SW480 (cell line): ENCODE measurements around the gene TBC1D4.
"Not testable (repeated sequence)": the region's sequence is repeated elsewhere in the genome, so short reads cannot be mapped to it uniquely, and the experiment has no call there.

Source experiments
- DNase-seq: peaks from one replicate; pipeline ENCODE4 v3.0.0-alpha.2; 2016; ENCODE audit warnings: low spot score

The TBC1D4 gene

DNA sequence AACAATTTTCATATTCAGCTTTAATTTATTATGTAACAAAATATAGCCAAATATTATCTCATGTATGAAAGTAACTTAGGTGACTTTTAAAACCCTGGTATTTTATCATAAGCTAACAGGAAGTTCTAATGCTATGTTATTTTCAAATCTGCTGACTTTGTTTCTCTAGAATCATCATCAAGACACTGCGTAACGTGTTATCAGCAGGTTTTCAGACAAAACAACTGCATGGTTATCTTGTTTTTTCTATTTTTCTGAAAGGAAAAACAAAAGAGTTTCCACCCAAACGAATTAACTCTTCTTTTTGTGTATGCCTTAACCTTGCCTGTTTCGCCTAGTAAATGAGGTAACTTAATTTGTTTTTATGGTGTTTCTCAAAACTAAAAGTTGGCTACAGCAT is 156.3 kb downstream of the TBC1D4 start:
- no peak for DNase-seq

DNA sequence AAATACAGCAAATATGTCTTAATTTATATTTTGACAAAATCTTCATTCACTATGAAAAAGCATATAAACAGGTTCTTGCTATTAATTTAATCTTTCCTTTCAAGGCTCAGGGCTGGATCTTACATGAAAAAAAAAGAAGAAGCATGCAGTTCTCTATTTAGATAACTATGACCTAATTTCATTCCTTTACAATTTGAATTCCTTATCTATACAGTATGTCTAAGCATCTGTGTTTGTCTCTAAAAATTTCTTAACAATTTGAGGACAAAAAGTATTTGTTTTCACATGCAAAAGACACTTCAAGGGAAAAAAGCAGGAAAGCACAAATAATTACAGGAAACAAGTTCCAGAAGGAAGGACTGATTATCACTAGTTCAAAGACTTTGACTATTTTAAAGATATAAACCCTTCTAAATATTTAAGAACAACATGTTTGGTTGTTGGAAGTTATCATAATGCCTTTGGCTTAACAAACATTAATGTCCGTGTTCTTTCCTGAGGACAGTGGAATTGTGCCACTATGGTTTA is 157.5 kb downstream of the TBC1D4 start:
- DNase-seq, result no peak

DNA sequence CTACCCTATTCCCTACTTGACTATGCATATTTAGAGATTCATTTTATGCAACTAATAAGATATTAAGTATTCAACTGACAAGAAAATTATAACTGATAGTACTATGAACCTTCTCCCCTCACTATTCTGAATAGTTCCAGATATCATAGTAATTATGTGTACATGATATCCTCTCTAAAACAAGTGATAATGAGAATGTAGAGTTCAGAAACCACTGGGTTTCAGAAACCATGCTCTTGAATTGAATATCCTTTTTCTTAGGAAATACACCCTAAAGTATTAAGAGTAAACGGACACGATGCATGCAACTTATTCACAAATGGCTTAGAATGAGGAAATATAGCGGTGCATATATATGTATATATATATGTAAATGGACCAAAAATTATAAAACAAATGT is 160.9 kb downstream of the TBC1D4 start:
- DNase-seq, result no peak

DNA sequence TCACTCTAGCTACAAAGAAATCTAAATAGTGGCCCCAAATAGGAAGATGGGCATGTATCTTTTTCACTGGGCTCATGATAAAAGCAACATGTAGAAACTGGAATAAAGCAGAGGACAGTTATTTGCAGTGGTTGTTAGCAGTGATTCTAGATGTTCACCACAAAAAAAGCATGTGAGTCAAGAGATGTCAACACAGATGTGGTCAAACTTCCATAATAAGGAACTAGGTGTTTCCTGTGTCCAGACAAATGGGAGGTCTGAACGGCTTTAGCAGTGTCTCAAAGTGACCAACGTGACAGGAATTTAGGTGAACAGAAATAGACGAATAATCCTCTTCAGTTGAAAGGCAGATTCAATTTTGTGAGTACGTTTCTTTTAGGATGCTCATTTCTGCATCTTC is 162.7 kb downstream of the TBC1D4 start:
- DNase-seq, result no peak

DNA sequence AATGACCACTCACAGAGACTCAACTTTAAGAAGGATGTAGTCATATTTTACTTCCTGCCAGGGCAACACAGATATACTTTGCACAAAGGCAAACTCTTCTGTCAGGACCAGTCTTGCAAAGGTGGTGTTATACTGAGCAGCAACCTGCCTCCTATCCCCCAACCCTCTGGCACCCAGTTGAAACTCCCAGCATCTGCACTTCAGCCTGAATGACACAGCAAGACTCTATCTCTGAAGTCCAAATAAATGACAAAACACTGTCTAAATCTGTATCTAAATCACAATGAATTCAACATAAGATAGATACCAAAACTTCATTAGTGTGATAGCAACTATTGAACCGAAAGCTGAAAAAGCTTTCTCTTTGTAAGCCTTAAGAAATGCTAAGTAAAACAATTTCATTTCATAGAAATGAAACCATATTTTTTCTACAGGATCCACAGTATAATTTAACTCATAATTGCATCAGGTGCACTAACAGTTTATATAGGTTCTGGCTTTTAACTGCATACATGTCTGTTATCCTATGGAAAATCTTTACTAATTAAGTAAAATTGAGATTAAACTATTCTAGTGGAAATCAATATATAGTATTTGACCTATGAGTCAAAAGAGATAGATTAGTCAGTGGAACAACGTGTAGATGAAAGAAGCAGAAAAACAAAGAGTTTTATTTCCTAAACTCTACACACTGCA is 163.7 kb downstream of the TBC1D4 start:
- DNase-seq, result no peak

DNA sequence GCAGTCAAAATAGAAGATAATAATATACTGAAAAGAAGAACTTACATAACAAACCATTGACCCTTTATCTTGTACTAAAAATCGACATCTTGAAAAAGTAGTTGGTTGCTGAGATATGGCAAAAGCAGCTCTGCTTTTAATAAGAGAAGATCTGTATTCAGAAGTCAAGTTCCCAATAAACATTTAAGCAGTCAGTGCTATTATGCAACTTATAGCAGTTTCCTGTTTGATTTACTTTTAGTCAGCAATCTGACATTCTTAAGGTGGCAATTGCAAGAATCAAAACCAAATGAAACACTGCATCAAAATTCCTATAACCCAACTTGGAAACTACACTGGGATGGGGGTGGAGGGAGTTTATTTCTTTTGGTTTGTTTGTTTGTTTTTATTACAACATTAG is 165.5 kb downstream of the TBC1D4 start:
- no peak for DNase-seq

DNA sequence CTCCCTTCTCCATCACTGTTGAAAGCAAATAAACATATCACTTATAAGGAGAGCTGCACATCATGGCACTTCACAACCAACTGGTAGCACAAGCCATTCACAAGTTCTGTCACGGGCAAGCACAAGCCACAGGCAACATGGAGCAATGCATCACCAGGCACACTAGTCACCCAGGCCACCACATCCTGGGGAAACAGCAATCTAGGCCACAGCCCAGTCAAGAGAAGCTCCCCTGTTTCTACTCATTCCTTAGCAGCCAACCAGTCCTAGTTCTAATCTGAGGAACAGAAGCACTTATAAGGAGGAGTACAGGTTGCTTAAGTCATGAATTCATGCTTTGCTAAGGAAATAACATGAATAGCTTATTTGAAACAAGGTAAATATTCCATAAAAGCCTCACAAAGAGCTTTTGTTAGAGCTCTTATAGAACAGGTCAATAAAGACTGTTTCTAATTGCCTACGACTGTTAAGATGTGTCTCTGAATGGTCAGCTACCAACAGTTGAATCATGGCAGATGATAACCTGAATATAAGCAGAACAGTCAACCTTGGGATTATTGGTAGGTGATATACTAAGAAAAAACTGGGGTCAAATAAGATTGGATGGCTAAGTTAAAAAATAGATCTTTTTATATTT is 169.0 kb downstream of the TBC1D4 start:
- DNase-seq, result no peak

DNA sequence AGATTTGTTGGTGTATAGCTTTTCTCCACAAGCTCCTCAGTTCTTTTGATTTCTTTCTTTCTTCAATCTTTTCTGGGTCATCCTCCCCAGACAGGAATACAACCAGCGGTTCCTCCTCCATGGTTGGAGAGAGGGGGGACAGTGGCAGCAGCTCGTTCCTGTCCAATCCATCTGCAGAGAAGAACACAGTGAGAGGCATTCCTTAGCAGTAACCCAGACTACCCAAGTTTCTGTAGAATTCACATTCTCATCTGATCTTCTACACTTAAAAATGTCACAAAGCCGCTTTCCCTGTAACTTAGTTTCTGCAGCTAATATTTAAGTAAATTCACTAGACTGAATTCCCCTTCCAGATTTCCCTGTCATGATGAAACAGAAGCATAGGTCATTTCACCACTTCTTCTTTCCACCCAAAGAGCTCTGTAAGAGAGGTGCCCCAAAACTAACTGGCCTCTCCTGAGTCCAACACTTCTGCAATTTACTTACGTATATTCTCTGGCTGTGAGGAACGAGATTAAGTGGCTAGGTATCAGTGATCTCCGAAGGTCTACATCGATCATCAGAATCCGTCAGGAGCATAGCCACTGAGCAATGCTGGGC is 171.9 kb downstream of the TBC1D4 start:
- no peak for DNase-seq

DNA sequence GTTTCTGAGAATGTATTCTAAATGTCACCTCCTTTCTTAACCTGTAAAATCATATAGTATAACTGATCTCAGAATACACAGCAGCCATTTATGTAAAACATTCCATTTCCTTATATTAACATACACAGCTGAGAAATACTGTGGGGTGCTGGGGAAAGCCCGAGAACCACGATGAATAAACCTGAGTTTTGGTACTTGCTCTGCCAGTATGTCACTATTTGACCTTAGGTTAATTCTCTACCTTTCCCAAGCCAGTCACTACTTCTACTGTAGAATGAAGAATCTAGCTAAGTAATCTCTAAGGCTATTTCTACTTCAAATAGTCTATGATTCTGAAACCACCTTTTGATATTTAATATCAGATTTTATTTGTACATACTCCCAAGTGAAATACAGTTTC is 173.7 kb downstream of the TBC1D4 start:
- DNase-seq, result no peak

DNA sequence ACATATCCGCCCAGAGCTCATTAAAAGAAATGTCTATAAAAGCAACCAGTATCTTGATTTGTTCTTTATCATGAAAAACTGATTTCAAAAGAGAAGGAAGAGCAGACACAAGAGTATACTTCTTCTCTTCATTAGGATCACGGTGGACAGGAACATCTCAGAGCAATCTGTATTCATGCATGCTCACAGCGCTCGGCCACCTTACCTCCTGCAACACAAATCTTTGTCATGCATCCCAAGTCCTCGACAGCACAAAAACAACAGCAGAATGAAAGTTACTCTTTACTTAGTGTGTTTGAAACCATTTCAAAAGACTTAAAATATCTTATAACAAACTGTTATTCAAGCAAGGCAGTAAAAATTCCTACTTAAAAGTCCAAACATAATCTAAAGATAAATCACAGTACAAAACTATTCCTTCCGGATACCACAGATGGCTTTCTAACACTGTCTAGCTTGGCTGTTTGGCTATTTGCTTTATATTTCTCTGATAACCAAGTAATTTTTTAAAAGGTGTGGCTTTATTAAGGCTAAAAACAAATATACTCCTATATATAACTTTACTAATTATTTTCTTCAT is 174.5 kb downstream of the TBC1D4 start:
- no peak for DNase-seq

DNA sequence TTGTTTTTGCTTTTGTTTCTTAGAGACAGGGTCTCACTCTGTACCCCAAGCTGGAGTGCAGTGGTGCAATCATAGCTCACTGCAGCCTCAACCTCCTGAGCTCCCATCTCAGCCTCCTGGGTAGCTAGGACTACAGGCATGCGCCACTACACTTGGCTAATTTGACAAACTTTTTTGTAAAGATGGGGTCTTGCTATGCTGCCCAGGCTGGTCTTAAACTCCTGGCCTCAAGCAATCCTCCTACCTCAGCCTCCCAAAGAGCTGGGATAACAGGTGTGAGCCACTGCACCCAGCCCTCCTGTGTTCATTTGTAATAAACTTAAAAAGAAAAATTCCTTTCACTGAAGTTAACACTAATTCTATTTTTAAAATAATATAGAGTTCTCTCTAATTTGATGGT is 175.0 kb downstream of the TBC1D4 start:
- not testable (repeated sequence) for DNase-seq

DNA sequence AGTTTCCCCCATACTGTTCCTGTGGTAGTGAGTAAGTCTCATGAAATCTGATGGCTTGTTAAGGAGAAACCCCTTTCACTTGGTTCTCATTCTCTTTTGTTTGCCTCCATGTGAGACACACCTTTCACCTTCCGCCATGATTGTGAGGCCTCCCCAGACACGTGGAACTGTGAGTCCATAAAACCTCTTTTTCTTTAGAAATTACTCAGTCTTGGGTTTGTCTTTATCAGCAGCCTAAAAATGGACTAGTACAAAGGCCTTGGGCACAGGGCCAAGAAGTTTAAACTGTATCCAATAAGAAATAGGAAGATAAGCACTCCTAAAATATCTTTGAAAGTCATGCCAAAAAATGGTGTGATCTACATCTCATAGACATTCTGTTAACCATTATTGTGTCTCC is 176.9 kb downstream of the TBC1D4 start:
- no peak for DNase-seq

DNA sequence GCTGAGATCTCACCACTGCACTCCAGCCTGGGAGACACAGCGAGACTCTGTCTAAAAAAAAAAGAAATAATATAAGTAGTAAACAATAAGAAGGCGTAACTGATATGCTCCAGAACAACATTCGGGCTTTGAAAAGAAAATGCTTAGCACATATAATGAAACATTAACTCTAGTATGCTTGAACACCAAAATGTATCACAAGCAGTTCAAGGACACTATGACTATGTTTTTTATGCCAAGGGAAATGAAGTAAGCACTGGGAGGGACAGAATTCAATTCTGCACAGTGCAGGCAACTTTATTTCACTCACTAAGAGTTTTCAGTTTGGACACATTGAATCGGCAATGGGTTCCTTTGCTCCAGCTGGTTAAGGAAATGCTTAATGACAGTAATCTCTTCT is 178.7 kb downstream of the TBC1D4 start:
- DNase-seq, result no peak

DNA sequence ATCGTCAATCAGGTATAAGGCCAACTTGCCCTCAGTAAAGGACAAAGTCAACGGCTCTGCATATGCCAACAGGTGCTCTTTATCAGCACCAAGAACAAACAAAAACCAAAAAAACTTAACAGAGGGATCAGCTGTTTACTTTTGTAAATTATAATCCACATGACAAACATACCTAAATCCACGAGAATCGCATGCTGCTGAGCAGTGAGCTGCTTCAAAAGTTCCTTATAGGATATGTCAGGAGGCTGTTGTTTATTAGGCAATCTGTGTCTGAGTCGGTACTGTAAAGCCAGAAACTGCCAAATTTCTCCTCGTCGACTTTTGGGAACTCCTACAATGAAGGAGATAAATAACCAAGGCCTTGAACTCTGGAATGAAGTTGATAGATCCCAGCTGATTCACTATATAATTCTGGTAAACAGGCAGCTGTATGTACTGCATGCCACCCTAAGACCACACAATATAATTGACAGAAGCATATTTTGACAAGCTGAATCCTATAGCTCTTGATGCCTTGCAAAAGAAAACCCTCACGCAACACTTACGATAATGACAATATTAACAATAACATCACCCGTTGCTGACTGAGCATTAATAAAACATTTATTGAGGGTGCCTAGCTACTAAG is 179.8 kb downstream of the TBC1D4 start:
- no peak for DNase-seq

DNA sequence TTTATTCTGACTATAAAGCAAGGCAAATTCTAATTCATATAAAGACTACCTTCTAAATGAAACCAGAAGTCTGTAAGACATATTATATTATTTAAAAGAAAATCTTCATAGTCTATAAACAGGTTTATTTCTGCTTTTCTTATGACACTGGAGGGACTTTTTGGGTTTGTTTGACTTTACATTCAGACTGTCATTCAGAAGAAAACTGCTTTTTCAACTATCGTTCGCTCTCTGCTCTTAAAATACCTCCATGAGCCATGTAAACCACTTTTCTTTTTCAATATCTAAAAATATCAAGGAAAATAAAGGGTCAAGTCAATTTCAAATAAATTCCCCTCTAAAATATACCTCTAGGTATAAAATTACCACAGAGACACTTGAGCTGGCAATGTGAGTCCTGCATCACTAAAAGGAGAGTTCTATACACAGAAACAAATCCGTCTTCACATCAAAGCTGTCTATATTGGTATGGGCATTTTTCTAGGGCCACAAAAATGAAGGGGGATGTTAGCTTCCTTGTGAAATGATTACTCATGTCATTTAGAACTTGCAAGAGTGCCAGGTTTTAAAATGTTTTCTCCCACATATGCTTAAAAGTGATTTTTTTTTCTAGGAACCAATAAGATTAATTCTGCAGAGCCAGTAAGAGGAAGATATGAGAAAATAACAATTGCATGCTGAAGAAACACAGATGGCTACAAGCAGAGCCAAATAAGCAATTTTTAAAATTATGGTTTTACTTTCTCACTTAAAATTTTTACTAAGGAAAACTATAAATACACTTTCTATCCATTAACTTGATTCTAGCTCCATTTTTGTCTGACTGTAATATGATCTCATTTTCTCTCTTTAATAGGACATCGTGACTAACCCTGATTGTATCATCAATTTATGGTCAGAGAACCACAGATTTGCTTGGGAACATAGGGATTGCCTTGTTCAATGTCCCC is 181.8 kb downstream of the TBC1D4 start:
- DNase-seq, result no peak

DNA sequence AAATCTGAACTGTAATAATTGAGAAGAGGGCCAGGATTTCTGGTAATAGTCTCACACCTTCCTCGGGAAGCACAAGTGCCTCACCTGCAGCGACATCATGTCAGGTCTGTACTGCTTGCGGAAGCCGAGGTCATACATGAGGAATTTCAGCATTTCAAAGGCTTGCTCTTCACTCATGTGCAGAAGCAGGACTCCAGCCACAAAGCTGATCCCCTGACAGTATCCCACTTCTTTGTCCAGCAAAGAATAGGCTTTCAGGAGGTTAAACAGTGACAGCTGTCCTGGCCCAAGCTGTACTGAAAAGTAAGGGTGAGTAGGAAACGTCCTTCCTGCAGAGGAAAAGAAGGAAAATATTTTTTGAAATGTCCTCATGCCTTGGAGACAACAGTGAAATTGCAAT is 182.7 kb downstream of the TBC1D4 start:
- no peak for DNase-seq

DNA sequence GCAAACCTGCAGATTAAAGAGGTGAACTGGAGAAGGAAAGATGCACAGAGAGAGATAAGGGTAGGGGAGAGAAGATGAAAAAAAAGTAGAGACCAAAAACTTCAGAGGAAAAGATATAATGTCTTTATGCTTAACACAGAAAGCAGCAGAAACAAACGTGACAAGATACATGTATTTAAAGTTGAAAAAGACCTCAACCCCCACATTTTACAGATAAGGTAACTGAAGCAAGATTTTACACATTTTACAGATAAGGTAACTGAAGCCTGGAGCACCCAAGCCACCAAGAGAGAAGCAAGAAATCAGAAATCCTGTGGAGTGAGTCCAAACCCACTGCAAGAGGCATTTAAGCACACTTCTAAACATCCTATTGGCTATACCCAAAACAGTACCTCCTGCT is 185.3 kb downstream of the TBC1D4 start:
- DNase-seq, result no peak

DNA sequence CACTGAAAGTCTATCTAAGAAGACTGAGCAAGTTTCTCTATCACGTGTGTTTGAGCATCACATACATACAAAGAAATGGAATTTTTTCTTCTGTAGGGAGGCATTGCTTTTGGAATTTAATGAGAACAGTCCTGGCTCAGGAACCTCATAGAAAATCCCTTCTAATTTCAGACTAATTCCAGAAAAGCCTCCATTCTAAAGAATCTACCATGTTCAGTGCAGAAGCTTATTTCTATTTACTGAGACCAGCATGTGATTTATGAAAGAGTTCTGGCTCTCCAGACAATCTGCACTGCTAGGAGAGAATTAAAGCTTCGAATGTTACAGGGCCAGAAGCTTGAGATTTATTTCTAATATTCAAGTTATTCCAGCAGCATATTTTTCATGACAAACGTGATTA is 186.8 kb downstream of the TBC1D4 start:
- DNase-seq, result no peak

DNA sequence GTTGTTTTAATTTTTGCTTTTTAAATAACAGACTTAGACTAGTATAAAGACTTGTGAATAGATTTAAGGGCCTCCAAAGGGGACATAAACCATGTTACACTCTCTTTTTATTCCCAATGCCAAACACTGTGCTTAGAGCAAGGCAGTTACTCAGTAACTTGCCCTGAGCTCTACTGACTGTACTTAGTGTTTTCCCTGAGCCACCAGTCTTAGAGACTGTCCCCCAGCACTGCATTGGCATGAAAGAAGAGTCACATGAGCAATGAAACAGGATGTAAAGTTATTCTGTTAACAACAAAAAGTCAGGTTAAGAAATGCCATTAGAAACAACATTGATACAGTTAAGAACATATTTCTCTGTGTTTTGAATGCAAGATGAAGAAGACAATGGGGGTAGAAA is 187.9 kb downstream of the TBC1D4 start:
- no peak for DNase-seq

DNA sequence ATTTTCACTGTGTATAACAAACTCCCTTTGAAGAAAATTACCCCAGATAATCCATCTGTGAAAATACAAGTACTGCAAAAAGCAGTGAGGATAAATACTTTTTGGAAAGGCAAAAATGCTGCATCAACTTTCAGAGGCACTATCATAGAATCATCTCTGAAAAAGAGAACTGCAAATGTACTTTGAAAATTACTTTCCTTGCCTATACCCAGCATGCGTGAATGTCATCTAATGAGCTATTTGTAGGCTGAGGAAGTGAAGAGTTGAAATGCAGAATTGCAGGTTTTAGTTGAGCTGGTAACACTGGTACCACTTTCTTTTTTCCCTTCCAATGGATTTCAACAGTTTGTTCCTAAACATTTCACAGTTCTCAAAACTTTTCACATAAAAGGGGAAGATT is 196.7 kb downstream of the TBC1D4 start:
- DNase-seq, result no peak

DNA sequence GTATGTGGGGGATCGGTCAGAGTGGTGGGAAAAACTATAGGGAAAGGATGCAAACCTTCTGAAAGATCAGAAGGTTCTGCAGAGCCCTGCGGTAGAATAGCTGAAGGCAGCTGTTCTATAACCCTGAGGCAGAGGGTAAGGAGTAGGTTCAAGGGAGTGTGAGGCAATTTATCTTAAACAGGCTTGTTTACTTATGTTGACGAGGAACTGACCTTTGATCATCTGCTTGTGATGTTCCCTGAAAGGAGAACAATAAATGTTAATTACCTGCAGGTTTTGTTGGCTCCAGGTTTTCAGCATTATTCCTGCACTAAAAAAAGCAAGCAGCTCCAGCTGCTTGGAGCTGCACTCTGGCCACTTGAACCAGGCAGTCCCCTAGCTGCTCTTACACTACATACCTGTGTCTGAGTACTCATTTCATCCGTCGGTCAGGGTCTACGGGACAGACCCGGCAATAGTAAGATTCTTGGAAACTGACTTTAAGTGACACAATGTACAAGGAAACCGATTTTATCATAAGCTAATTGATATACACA is 202.1 kb downstream of the TBC1D4 start:
- DNase-seq, result no peak
